ENCODE measurements around the gene TDRD10. TPM values are rescaled to one million over a fixed set of nuclear protein-coding genes. Genes with fewer than 3 reads are reported as not detected.

Gene TDRD10
- polyA plus RNA-seq, 10 donors, result 1.1 to 4.2 (median 1.9) TPM

DNA sequence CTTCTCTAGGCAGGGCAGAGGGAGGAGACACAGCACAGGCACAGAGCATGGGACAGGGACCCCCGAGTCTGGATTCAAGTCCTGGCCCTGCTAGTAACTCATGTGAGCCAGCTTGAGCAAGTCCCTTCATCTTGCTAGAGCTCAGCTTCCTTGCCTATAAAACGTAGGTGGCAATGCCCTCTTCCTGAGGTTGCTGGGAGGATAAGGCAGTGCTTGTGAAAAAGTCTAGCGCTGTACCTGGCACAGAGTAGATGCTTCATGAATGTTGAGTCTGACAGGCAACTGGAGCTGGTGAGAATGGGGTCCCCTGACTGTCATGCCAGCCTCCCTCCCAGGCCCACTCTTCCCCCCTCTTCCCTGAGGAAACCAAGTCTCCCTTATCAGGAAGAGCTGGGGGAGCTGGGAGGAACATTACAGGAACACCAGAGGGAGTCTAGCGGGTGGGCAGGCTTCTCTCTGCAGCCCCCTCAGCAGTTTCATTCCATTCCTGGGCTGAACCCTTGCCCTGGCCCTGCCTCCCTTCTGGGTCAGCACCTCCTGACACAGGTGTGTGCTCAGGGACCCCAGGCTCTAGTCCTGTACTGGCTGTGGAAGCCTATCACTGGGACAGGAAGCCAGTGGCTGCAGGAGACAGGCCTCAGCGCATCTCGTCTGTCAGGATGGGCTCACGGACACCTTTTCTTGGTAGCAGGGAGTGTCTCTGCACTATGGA lies 75.5 kb downstream of the TDRD10 start:
- DNase-seq, result no peak

DNA sequence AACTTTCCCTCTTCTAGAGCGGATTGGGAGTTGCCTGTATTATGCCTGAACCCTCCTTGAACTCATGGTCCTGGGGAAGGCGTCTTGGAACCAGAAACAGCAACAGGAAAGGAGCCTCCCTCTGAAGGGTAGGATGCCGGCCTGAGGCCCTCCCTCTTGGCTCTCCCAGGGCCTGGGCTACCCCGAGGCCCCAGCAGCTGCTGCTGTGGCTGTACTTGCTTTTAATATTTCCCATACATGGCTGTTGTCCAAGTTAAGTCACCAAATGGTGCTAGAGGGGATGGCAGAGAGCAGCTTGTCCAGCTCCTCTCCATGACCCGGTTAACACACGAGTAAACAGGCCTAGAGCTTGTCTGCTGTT lies 76.0 kb downstream of the TDRD10 start:
- peak in 2 of 3 donors; percentile 33 to 60 for DNase-seq

DNA sequence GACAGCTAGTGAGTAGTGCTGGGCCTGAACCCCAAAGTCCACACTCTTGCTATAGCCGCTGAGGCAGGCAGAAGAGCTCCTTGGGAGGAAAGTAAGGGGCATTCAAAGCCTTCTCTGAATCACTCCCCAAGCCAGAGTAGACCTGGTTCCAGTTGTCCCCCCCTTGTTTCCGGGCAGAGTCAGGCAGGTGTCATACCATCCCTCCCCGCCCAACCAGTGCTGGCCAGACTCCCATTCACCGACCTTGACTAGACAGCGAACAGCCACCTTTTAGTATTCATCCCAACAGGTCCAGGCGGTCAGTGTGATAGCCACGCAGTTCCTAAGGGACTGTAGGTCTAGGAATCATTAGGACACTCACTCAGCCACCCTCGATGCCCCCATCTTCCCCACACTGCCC lies 77.4 kb downstream of the TDRD10 start:
- no peak for DNase-seq

DNA sequence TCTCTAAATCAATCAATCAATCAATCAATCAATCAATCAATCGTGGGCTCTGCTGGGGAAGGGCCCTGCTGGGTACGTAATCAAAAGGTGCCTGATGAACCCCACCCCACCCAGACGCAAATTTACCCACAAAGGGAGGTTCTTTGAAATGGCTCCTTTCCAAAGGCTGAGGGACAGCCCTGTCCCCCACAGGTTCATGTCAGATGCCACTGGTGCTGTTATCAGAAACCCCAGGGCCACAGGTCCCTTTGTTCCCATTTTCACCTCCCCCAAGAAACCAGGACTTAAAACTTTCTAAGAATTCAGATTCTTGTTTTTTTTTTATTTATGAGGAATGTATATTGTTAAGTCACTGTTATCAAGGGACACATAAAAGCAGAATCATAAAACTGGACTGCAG lies 79.7 kb downstream of the TDRD10 start:
- no peak for DNase-seq

DNA sequence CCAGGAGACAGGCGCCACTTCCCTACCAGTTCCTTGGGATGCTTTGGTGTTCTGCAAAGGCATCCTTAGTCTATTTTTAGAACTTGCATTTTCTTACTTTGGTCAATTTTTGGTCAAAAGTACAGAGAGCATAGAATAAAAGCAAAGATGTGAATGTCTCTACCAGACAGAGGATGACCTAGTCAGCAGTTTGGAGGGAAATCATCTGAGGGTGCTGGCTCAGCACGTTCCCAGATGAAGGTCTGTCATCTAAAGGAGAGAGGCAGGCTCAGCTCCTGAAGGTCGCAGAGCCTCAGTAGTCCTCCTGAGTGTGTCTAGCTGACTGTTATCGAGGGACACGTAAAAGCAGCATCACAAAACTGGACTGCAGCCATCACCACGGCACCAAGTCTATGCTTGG lies 80.9 kb downstream of the TDRD10 start:
- no peak for DNase-seq

DNA sequence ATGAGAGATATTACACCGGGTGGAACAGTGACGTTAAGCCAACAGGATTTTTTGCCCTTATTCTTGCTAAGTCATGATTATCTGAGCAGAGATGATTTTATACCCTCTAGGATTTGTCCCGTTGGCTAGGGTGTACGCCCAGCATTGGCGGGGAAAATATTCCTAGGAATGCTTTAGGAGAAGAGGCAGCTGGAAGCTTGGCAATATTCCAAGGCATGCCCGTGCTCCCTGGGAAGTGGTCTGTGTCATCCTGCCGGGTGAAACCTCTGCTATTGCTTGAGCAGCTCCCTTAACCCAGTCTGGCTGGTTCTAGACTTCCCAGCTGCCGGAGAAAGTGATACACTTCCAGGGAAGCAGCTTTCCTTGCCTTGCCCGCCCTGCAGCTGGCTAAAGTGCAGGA lies 81.8 kb downstream of the TDRD10 start:
- peak in 1 of 3 donors; percentile 8 for DNase-seq

DNA sequence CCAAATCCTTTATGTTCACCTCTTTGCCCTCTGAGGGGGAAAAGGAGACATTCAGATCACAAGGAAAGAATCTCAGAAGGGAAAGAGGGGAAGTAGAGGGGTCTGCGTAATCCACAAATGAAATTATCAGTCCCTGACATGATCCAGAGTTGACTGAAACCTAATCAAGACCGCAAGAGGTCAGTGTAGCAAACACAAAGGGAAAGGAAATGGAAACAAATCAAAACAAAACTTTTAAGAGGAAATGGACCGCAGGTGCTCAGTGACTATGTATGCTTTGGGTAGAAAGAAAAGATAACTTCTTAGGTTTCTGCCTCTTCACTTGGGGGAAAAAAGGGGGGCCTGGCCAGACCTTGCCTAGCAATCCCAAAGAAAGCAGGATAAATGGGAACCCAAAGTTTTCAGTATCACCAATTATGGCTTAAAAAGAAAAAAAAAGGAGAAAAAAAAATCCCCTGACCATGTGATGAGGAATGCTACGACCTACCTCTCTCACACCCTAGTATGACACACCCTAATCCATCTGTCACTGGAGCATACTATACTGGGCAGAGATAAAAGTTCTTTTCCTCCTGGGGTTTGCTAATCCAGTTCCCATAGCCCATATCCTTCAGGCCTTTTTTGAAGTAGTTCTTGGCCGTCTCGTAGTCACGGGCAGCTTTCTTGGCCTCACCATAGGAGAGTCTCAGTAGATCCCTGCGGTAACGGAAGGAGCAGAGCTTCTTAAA lies 82.4 kb downstream of the TDRD10 start:
- DNase-seq, result no peak

DNA sequence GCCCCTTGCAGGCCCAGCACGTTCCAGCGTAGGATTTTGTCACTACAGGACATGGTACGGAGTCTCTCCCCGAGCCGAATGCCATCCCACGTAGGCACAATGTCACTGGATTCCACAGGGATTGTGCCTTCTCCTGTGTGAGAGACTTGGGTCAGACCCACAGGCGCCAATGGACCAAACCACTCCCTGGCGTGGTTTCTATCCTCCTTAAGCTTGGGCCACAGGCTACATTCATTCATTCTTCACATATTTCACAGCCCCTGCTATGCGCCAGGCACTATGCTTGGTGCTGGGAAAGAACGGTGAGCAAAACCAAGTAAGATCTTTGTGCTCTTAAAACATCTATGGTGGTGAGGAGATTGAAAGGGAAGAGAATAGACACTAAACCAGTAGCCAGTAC lies 84.2 kb downstream of the TDRD10 start:
- DNase-seq, result no peak

DNA sequence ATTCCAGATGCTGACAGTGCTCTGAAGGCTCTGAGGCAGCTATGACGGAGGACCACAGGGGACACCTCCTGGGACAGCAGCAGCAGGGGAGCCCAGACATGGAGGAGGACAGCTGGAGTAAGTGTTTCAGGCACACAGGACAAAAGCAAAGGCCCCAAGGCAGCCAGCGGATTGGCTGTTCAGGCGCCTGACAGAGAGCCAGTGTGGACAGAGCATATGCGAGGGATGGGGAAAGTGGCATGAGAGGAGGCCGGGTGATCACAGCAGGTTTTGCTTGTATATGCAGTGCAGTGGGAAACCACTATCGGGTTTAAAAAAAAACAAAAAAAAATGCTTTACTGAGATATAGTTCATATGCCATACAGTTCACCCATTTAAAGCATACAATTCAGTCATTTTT lies 84.6 kb downstream of the TDRD10 start:
- no peak for DNase-seq

DNA sequence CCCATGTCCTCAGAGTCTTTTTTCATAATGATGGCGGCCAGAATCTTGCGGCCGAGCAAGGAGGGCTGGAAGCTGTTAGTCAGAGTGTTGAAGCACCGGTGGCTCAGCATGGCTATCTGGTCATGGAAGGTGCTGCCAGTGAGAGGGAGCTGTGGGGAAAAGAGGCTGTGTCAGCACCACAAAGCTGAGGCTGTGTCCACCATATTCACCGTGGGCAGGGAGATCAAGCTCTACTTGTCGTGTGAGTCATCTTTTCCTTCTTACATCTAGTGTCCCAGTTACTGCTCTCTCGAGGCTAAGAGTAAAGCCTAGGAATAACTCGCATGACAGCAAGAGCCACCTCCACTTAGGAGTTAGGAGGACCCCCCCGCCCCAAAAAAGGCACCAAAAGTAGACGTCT lies 87.8 kb downstream of the TDRD10 start:
- no peak for DNase-seq

DNA sequence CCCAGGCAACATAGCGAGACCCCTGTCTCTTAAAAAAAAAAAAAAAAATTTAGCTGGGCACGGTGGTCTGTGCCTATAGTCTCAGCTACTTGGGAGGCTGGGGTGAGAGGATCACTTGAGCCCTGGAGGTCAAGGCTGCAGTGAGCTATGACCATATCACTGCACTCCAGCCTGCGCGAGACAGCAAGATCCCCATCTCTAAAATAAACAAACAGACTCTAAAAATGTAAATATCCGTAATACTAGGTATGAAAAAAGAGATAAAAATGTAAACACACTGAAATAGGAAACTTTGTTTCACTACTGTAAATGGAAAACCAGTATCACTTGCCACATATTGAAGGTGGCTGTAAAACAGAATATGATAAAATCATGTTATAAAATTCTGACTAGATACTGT lies 88.7 kb downstream of the TDRD10 start:
- DNase-seq, result no peak

DNA sequence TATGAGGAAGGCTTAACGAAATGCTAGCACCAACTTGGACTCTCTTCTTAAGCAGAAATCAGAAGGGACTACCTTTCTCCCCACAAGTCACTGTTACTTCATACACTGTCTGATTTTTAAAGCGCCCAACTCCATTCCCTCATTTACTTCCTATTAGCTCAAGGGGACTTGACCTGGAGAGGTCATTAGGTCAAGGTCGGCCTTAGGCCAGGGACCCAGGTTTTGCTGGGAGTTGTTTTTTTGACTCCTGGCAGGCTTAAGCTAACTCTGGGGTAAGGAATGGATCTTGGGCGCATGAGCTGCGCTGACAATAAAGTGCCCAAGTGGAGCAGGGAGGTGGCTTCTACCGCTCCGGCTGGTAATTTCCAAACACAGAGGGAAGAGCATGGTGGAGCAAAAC lies 89.2 kb downstream of the TDRD10 start:
- no peak for DNase-seq

DNA sequence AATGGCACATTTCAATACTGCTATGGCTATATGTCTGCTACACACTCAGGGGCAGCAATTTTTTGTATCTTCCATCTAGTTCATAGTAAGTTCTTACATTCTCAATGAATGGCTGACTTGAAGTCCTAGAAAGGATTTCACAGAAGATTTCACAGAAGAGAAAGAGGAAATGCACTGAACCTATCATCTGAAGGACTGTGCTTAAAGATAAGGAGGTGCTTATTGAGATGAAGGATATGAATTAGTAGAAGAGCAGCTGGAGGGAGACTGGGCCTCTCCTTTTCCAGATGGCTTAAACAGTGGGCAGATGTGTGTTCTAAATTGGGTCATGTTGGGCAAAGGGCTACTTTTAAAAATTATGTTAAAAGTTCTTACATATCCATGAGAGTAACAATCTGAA lies 91.4 kb downstream of the TDRD10 start:
- DNase-seq, result no peak

DNA sequence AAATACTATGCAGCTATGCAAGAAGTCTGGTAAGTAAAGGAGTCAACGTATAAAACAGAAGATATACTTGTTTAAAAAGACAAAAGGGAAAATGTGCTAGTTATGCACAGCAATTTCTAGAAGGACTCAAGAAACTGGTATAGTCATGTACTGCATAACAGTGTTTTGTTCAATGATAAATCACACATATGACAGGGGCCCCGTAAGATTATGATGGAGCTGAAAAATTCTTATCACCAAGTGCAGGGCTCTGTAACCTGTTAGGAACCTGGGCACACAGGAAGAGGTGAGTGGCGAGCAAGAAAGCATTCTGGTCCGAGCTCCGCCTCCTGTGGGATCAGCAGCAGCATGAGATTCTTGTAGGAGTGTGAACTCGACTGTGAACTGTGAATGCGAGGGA lies 92.8 kb downstream of the TDRD10 start:
- DNase-seq, result no peak

DNA sequence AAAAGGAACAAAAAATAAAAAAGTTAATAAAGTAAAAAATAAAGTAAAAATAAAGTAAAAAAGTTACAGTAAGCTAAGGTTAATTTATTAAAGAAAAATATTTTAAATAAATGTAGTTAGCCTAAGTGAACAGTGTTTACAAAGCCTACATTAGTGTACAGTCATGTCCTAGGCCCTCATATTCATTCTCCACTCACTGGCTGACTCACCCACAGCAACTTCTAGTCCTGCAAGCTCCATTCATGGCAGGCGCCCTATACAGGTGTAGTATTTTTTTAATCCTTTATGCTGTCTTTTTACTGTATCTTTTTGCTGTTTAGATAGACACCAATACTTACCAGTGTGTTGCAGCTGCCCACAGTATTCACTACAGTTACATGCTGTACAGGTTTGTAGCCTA lies 93.6 kb downstream of the TDRD10 start:
- DNase-seq, result no peak

Other genes with a start within 250 kb of the TDRD10 start
- 10 to 100 TPM; 61.4 to 78.2 (median 69.1) TPM for gene HAX1, start 229.6 kb upstream of the TDRD10 start, polyA plus RNA-seq (ENCODE audit: insufficient read length in 10 of 10)
- under 1 TPM in 3 of 10 donors, not detected in 7; 0.07 to 0.26 (median 0.16) TPM for gene AQP10, start 181.1 kb upstream of the TDRD10 start, polyA plus RNA-seq (ENCODE audit: insufficient read length in 10 of 10)
- gene ATP8B2, start 176.7 kb upstream of the TDRD10 start, polyA plus RNA-seq (ENCODE audit: insufficient read length in 10 of 10), result 10 to 100 TPM; 20.8 to 30.5 (median 24.8) TPM
- gene IL6R, start 96.9 kb upstream of the TDRD10 start, polyA plus RNA-seq (ENCODE audit: insufficient read length in 10 of 10), result 1 to 10 TPM; 3.1 to 7.6 (median 4.2) TPM
- 10 to 100 TPM in 4 of 10 donors, 1 to 10 TPM in 6; 6.3 to 13.3 (median 9.1) TPM for gene SHE, start 193 bp downstream of the TDRD10 start, polyA plus RNA-seq (ENCODE audit: insufficient read length in 10 of 10)
- 10 to 100 TPM; 42.9 to 79.8 (median 62.1) TPM for gene UBE2Q1, start 56.4 kb downstream of the TDRD10 start, polyA plus RNA-seq (ENCODE audit: insufficient read length in 10 of 10)
- 1 to 10 TPM in 1 of 10 donors, under 1 TPM in 9; 0.07 to 1.4 (median 0.23) TPM for gene CHRNB2, start 65.6 kb downstream of the TDRD10 start, polyA plus RNA-seq (ENCODE audit: insufficient read length in 10 of 10)
- 10 to 100 TPM; 41.8 to 71.8 (median 50.3) TPM for gene ADAR, start 106.0 kb downstream of the TDRD10 start, polyA plus RNA-seq (ENCODE audit: insufficient read length in 10 of 10)